Measurements from ENCODE around the gene OR4C45. TPM values are rescaled to one million over a fixed set of nuclear protein-coding genes. Genes with fewer than 3 reads are reported as not detected.

Gene OR4C45
- polyA plus RNA-seq, 1 donor from 2014 or later: not detected

DNA sequence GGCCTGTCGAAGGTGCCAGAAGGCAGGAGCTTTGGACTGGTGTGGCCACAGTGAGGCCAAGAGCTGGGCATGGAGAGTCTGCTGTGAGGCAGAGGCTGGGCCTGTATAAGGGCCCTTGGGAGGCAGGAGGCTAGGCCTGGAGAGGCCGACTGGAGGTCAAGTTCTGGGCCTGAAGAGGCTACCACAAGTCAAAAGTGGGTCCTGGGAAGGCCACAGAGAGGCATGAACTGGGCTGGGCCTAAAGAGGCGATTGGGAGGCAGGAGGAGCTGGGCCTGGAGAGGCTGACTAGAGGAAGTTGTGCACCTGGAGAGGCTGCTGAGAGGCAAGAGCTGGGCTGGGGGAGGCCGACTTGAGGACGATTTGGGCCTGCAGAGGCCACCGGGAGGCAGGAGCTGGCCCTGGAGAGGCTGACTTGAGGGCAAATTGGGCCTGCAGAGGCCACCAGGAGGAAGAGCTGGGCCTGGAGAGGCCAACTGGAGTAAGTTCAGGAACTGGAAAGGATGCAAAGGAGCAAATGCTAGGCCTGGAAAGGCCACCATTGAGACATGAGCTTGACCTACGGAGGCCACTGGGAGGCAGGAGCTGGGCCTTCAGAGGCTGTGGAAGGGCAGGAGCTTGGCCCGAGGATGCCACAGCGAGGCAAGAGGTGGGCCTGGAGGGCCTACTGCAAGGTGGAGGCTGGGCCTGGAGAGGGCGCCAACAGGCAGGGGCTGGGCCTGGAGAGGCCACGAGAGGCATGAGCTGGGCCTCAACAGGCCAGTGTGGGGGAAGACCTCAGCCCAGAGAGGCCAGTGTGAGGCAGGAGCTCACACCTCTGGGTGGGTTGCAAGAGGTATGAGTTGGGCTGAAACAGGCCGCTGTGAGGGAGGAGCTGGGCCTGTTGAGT, 39.8 kb downstream of the OR4C45 start:
- H3K27me3 ChIP-seq (ENCODE audit: insufficient read depth, low read depth, low read length): no peaks in the 10 kb centered on the region
- no peaks in the 10 kb centered on the region for H3F3A ChIP-seq (ENCODE audit: insufficient read depth, low read length, poor library complexity, severe bottlenecking)
- H3K9me2 ChIP-seq (ENCODE audit: insufficient read depth, low read length): no peaks in the 10 kb centered on the region
- TF ChIP-seq EZH2 (IDR thresholded peaks at IDR 0.05; ENCODE audit: borderline replicate concordance, insufficient read depth, low read length, poor library complexity, severe bottlenecking): no peak
- no peak for TF ChIP-seq RAD21 (conservative IDR thresholded peaks at IDR 0.05)
- TF ChIP-seq EP300 (conservative IDR thresholded peaks at IDR 0.05; ENCODE audit: poor library complexity, severe bottlenecking): no peak
- TF ChIP-seq POLR2AphosphoS5 (IDR thresholded peaks at IDR 0.05): no peak
- no peak for TF ChIP-seq TAF1 (IDR thresholded peaks at IDR 0.05; ENCODE audit: low read depth)
- TF ChIP-seq, protein P1, sequence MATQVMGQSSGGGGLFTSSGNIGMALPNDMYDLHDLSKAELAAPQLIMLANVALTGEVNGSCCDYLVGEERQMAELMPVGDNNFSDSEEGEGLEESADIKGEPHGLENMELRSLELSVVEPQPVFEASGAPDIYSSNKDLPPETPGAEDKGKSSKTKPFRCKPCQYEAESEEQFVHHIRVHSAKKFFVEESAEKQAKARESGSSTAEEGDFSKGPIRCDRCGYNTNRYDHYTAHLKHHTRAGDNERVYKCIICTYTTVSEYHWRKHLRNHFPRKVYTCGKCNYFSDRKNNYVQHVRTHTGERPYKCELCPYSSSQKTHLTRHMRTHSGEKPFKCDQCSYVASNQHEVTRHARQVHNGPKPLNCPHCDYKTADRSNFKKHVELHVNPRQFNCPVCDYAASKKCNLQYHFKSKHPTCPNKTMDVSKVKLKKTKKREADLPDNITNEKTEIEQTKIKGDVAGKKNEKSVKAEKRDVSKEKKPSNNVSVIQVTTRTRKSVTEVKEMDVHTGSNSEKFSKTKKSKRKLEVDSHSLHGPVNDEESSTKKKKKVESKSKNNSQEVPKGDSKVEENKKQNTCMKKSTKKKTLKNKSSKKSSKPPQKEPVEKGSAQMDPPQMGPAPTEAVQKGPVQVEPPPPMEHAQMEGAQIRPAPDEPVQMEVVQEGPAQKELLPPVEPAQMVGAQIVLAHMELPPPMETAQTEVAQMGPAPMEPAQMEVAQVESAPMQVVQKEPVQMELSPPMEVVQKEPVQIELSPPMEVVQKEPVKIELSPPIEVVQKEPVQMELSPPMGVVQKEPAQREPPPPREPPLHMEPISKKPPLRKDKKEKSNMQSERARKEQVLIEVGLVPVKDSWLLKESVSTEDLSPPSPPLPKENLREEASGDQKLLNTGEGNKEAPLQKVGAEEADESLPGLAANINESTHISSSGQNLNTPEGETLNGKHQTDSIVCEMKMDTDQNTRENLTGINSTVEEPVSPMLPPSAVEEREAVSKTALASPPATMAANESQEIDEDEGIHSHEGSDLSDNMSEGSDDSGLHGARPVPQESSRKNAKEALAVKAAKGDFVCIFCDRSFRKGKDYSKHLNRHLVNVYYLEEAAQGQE (IDR thresholded peaks at IDR 0.05; ENCODE audit: borderline replicate concordance): no peak
- TF ChIP-seq SMC3 (conservative IDR thresholded peaks at IDR 0.05; ENCODE audit: poor library complexity): no peak
- TF ChIP-seq, protein P2, sequence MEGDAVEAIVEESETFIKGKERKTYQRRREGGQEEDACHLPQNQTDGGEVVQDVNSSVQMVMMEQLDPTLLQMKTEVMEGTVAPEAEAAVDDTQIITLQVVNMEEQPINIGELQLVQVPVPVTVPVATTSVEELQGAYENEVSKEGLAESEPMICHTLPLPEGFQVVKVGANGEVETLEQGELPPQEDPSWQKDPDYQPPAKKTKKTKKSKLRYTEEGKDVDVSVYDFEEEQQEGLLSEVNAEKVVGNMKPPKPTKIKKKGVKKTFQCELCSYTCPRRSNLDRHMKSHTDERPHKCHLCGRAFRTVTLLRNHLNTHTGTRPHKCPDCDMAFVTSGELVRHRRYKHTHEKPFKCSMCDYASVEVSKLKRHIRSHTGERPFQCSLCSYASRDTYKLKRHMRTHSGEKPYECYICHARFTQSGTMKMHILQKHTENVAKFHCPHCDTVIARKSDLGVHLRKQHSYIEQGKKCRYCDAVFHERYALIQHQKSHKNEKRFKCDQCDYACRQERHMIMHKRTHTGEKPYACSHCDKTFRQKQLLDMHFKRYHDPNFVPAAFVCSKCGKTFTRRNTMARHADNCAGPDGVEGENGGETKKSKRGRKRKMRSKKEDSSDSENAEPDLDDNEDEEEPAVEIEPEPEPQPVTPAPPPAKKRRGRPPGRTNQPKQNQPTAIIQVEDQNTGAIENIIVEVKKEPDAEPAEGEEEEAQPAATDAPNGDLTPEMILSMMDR (IDR thresholded peaks at IDR 0.05; ENCODE audit: poor library complexity, severe bottlenecking): no peak
- TF ChIP-seq MXI1 (conservative IDR thresholded peaks at IDR 0.05; ENCODE audit: poor library complexity, severe bottlenecking): no peak
- H3K27ac ChIP-seq (ENCODE audit: low read length): no peak overlapping the region
- H4K20me1 ChIP-seq (ENCODE audit: insufficient read depth): no peaks in the 10 kb centered on the region
- peaks cover 20% of the 10 kb centered on the region for H3K9me3 ChIP-seq (ENCODE audit: low read length)
- H3K4me3 ChIP-seq (ENCODE audit: low read length): no peak overlapping the region
- no peak overlapping the region for H2AFZ ChIP-seq (ENCODE audit: low read depth, low read length)
- H3K9ac ChIP-seq (ENCODE audit: low read length): no peak overlapping the region
- H3K79me2 ChIP-seq (replicated peaks; ENCODE audit: insufficient read depth, low read length): no peaks in the 10 kb centered on the region
- no peaks in the 10 kb centered on the region for H3K36me3 ChIP-seq (ENCODE audit: insufficient read depth, low read length)
- H3K4me2 ChIP-seq (ENCODE audit: low read length): no peak overlapping the region

DNA sequence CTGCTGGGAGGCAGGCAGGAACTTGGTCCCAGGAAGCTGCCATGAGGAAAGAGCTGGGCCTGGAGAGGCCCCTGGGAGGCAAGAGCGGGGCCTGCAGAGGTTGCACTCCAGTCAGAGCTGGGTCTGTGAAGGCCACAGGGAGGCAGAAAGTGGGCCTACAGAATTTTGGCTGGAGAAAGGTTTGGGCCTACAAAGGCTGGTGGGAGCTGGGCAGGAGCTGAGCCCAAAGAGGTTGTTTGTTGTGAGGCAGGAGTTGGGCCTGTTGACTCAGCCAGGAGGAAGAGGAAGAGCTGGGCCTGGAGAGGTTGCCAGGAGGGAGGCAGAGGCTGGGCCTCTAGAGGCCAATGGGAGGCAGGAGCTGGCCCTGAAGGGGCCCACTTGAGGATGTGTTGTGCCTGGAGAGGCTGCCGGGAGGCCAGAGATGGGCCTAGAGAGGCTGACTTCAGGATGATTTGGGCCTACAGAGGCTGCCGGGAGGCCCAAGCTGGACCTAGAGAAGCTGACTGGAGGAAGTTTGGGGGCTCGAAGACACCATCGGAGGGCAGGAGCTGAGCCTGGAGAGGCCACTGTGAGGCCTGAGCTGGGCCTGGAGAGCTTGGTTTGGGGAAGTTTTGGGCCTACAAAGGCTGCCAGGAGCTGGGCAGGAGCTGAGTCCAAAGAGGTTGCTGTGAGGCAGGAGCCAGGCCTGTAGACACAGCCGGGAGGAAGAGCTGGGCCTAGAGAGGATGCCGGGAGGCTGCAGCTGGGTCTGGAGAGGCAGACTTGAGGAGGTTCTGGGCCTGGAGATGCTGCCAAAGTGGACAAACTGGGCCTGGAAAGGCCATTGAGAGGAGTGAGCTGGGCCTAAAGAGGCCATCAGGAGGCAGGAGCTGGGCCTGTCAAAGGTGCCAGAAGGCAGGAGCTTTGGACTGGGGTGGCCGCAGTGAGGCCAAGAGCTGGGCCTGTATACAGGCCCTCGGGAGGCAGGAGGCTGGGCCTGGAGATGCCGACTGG, 40.7 kb downstream of the OR4C45 start:
- no peaks in the 10 kb centered on the region for H3K79me2 ChIP-seq (replicated peaks; ENCODE audit: insufficient read depth, low read length)
- no peak for TF ChIP-seq EZH2 (IDR thresholded peaks at IDR 0.05; ENCODE audit: borderline replicate concordance, insufficient read depth, low read length, poor library complexity, severe bottlenecking)
- no peak for TF ChIP-seq POLR2AphosphoS5 (IDR thresholded peaks at IDR 0.05)
- no peak overlapping the region for H2AFZ ChIP-seq (ENCODE audit: low read depth, low read length)
- H3K36me3 ChIP-seq (ENCODE audit: insufficient read depth, low read length): no peaks in the 10 kb centered on the region
- H3K27me3 ChIP-seq (ENCODE audit: insufficient read depth, low read depth, low read length): no peaks in the 10 kb centered on the region
- H3K27ac ChIP-seq (ENCODE audit: low read length): no peak overlapping the region
- no peak overlapping the region for H3K4me3 ChIP-seq (ENCODE audit: low read length)
- peaks cover 20% of the 10 kb centered on the region for H3K9me3 ChIP-seq (ENCODE audit: low read length)
- no peak overlapping the region for H3K9ac ChIP-seq (ENCODE audit: low read length)
- H4K20me1 ChIP-seq (ENCODE audit: insufficient read depth): no peaks in the 10 kb centered on the region
- H3K9me2 ChIP-seq (ENCODE audit: insufficient read depth, low read length): no peaks in the 10 kb centered on the region
- H3F3A ChIP-seq (ENCODE audit: insufficient read depth, low read length, poor library complexity, severe bottlenecking): no peaks in the 10 kb centered on the region
- no peak overlapping the region for H3K4me2 ChIP-seq (ENCODE audit: low read length)
